WTC11 (cell line): ENCODE results near the gene THSD4. TPM values are rescaled to one million over a fixed set of nuclear protein-coding genes. Genes with fewer than 3 reads are reported as not detected.

ENCODE experiments used
- ATAC-seq: fragments of 200-7000 bp; cut with Tn5 transposase; 2 replicates; pipeline ENCODE4 v1.10.0; 2021; ENCODE audit warnings: mild to moderate bottlenecking, moderate library complexity
- CTCF ChIA-PET: fragments of 300-600 bp; sonication (Branson Sonifier 250); formaldehyde crosslinking; loops from one replicate; lab custom pipeline; 2021; ENCODE audit warnings: antibody characterized with exemption; lab: Charles Lee
- POLR2A ChIA-PET: fragments of 350-600 bp; sonication (Branson Sonifier 250); formaldehyde crosslinking; loops from one replicate; lab custom pipeline; 2021; ENCODE audit warnings: antibody characterized with exemption; lab: Charles Lee
- DNase-seq: peaks from one replicate; pipeline ENCODE4 v3.0.0; 2021; ENCODE audit warnings: low spot score
- H3K27ac Mint-ChIP-seq: 2 replicates; pipeline ENCODE4 v1.8.0; 2021; ENCODE audit warnings: mixed read lengths
- H3K27me3 Mint-ChIP-seq: 2 replicates; pipeline ENCODE4 v1.8.0; 2021; ENCODE audit warnings: low read depth, mild to moderate bottlenecking, moderate library complexity, mixed read lengths
- H3K36me3 Mint-ChIP-seq: 2 replicates; pipeline ENCODE4 v1.8.0; 2021; ENCODE audit warnings: mixed read lengths
- H3K4me1 Mint-ChIP-seq: 2 replicates; pipeline ENCODE4 v1.8.0; 2022; ENCODE audit warnings: mixed read lengths
- H3K4me3 Mint-ChIP-seq: 2 replicates; pipeline ENCODE4 v1.8.0; 2021; ENCODE audit warnings: mild to moderate bottlenecking, moderate library complexity, mixed read lengths
- H3K9me3 Mint-ChIP-seq: 2 replicates; pipeline ENCODE4 v1.8.0; 2021; ENCODE audit warnings: mixed read lengths
- ELF4 ChIP-seq: sonication (generic); formaldehyde crosslinking; IDR thresholded peaks from 2 replicates; pipeline ENCODE4 v1.8.1; 2022; ENCODE audit warnings: low read depth, mild to moderate bottlenecking, moderate library complexity, missing genetic modification reagents
- EMX1 ChIP-seq: fragments of 250-450 bp; sonication (Bioruptor Pico); IDR thresholded peaks from 2 replicates; pipeline ENCODE4 v1.8.0; 2021; ENCODE audit warnings: mild to moderate bottlenecking
- GABPB1 ChIP-seq: sonication (generic); formaldehyde crosslinking; IDR thresholded peaks from 2 replicates; pipeline ENCODE4 v1.8.1; 2023; ENCODE audit warnings: mild to moderate bottlenecking, missing genetic modification reagents
- IRF2 ChIP-seq: sonication (generic); formaldehyde crosslinking; IDR thresholded peaks from 2 replicates; pipeline ENCODE4 v1.8.0; 2022; ENCODE audit warnings: low read depth, missing genetic modification reagents, borderline replicate concordance
- NFE2L1 ChIP-seq: sonication (generic); formaldehyde crosslinking; IDR thresholded peaks from 2 replicates; pipeline ENCODE4 v1.8.1; 2023; ENCODE audit warnings: missing genetic modification reagents
- RORB ChIP-seq: fragments of 250-450 bp; sonication (Bioruptor Pico); IDR thresholded peaks from 2 replicates; pipeline ENCODE4 v1.9.0; 2021; ENCODE audit warnings: mild to moderate bottlenecking
- SMAD3 ChIP-seq: sonication (generic); formaldehyde crosslinking; IDR thresholded peaks from 2 replicates; pipeline ENCODE4 v1.8.0; 2022; ENCODE audit warnings: missing genetic modification reagents, mild to moderate bottlenecking, borderline replicate concordance
- SOX15 ChIP-seq: fragments of 250-450 bp; sonication (Bioruptor Pico); IDR thresholded peaks from 2 replicates; pipeline ENCODE4 v1.9.0; 2021; ENCODE audit warnings: mild to moderate bottlenecking
- SP1 ChIP-seq: sonication (generic); formaldehyde crosslinking; conservative IDR thresholded peaks from 2 replicates; pipeline ENCODE4 v1.8.1; 2022; ENCODE audit warnings: missing genetic modification reagents
- TEAD4 ChIP-seq: sonication (generic); formaldehyde crosslinking; IDR thresholded peaks from 2 replicates; pipeline ENCODE4 v1.8.0; 2022; ENCODE audit warnings: mild to moderate bottlenecking, missing genetic modification reagents
- TP53 ChIP-seq: sonication (generic); formaldehyde crosslinking; IDR thresholded peaks from 2 replicates; pipeline ENCODE4 v1.8.1; 2023; ENCODE audit warnings: mild to moderate bottlenecking, missing genetic modification reagents
- ZBTB21 ChIP-seq: sonication (generic); formaldehyde crosslinking; IDR thresholded peaks from 2 replicates; pipeline ENCODE4 v1.8.1; 2023; ENCODE audit warnings: mild to moderate bottlenecking, missing genetic modification reagents, borderline replicate concordance
- ZNF121 ChIP-seq: sonication (generic); formaldehyde crosslinking; IDR thresholded peaks from 2 replicates; pipeline ENCODE4 v1.8.0; 2023; ENCODE audit warnings: missing genetic modification reagents
- ZNF396 ChIP-seq: fragments of 250-450 bp; sonication (Bioruptor Pico); IDR thresholded peaks from 2 replicates; pipeline ENCODE4 v1.8.0; 2021; ENCODE audit warnings: mild to moderate bottlenecking, moderate library complexity, borderline replicate concordance
- total RNA-seq: library from RNA; stranded (reverse); gene quantifications from 3 replicates; pipeline ENCODE4 v1.2.3, GENCODE V29; 2021
- TF ChIP-seq, protein P1 (sequence below): sonication (generic); formaldehyde crosslinking; conservative IDR thresholded peaks from 2 replicates; pipeline ENCODE4 v1.8.1; 2023; ENCODE audit warnings: mild to moderate bottlenecking, low read depth, missing genetic modification reagents, moderate library complexity
- TF ChIP-seq, protein P2 (sequence below): fragments of 250-450 bp; sonication (Bioruptor Pico); IDR thresholded peaks from 2 replicates; pipeline ENCODE4 v1.9.0; 2021; ENCODE audit warnings: mild to moderate bottlenecking, borderline replicate concordance
- TF ChIP-seq, protein P3 (sequence below): fragments of 250-450 bp; sonication (Bioruptor Pico); conservative IDR thresholded peaks from 2 replicates; pipeline ENCODE4 v1.9.0; 2021; ENCODE audit warnings: mild to moderate bottlenecking
- TF ChIP-seq, protein P4 (sequence below): sonication (generic); formaldehyde crosslinking; IDR thresholded peaks from 2 replicates; pipeline ENCODE4 v1.8.1; 2023; ENCODE audit warnings: mild to moderate bottlenecking, missing genetic modification reagents

THSD4 gene
- total RNA-seq, 1 experiment from 2014 or later: 7.8 TPM

DNA sequence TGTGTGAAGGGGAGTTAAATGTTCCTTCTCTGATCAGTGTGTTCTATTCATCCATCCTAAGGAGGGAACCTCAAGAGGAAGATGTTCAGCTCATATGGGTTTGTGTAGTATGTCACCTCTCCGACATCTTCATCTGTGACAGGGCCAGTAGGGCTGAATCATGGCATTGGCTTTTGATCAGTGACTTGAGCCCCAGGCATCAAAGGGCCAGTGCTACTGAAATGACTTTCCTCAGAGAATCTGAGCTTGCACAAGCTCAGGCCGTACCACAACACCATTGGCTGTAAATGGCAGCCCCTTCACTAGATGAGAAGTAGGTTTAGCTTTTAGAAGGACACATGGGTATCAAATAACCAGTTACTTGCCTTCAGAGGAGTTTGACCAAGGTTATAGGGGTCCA, 511.9 kb downstream of the THSD4 start:
- TF ChIP-seq, protein P1, sequence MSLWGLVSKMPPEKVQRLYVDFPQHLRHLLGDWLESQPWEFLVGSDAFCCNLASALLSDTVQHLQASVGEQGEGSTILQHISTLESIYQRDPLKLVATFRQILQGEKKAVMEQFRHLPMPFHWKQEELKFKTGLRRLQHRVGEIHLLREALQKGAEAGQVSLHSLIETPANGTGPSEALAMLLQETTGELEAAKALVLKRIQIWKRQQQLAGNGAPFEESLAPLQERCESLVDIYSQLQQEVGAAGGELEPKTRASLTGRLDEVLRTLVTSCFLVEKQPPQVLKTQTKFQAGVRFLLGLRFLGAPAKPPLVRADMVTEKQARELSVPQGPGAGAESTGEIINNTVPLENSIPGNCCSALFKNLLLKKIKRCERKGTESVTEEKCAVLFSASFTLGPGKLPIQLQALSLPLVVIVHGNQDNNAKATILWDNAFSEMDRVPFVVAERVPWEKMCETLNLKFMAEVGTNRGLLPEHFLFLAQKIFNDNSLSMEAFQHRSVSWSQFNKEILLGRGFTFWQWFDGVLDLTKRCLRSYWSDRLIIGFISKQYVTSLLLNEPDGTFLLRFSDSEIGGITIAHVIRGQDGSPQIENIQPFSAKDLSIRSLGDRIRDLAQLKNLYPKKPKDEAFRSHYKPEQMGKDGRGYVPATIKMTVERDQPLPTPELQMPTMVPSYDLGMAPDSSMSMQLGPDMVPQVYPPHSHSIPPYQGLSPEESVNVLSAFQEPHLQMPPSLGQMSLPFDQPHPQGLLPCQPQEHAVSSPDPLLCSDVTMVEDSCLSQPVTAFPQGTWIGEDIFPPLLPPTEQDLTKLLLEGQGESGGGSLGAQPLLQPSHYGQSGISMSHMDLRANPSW: no peak
- TF ChIP-seq TEAD4 (CRISPR knock-in tag) (no peak), GABPB1 (CRISPR knock-in tag) (no peak), SMAD3 (CRISPR knock-in tag) (no peak), ZNF396 (CRISPR knock-in tag) (no peak), NFE2L1 (CRISPR knock-in tag) (no peak), EMX1 (CRISPR knock-in tag) (no peak), IRF2 (CRISPR knock-in tag) (no peak), ZNF121 (CRISPR knock-in tag) (no peak), SP1 (no peak), RORB (CRISPR knock-in tag) (no peak), ZBTB21 (CRISPR knock-in tag) (no peak), SOX15 (CRISPR knock-in tag) (no peak), TP53 (CRISPR knock-in tag) (no peak), ELF4 (no peak)
- TF ChIP-seq, protein P2, sequence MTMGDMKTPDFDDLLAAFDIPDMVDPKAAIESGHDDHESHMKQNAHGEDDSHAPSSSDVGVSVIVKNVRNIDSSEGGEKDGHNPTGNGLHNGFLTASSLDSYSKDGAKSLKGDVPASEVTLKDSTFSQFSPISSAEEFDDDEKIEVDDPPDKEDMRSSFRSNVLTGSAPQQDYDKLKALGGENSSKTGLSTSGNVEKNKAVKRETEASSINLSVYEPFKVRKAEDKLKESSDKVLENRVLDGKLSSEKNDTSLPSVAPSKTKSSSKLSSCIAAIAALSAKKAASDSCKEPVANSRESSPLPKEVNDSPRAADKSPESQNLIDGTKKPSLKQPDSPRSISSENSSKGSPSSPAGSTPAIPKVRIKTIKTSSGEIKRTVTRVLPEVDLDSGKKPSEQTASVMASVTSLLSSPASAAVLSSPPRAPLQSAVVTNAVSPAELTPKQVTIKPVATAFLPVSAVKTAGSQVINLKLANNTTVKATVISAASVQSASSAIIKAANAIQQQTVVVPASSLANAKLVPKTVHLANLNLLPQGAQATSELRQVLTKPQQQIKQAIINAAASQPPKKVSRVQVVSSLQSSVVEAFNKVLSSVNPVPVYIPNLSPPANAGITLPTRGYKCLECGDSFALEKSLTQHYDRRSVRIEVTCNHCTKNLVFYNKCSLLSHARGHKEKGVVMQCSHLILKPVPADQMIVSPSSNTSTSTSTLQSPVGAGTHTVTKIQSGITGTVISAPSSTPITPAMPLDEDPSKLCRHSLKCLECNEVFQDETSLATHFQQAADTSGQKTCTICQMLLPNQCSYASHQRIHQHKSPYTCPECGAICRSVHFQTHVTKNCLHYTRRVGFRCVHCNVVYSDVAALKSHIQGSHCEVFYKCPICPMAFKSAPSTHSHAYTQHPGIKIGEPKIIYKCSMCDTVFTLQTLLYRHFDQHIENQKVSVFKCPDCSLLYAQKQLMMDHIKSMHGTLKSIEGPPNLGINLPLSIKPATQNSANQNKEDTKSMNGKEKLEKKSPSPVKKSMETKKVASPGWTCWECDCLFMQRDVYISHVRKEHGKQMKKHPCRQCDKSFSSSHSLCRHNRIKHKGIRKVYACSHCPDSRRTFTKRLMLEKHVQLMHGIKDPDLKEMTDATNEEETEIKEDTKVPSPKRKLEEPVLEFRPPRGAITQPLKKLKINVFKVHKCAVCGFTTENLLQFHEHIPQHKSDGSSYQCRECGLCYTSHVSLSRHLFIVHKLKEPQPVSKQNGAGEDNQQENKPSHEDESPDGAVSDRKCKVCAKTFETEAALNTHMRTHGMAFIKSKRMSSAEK (CRISPR knock-in tag): no peak
- TF ChIP-seq, protein P3, sequence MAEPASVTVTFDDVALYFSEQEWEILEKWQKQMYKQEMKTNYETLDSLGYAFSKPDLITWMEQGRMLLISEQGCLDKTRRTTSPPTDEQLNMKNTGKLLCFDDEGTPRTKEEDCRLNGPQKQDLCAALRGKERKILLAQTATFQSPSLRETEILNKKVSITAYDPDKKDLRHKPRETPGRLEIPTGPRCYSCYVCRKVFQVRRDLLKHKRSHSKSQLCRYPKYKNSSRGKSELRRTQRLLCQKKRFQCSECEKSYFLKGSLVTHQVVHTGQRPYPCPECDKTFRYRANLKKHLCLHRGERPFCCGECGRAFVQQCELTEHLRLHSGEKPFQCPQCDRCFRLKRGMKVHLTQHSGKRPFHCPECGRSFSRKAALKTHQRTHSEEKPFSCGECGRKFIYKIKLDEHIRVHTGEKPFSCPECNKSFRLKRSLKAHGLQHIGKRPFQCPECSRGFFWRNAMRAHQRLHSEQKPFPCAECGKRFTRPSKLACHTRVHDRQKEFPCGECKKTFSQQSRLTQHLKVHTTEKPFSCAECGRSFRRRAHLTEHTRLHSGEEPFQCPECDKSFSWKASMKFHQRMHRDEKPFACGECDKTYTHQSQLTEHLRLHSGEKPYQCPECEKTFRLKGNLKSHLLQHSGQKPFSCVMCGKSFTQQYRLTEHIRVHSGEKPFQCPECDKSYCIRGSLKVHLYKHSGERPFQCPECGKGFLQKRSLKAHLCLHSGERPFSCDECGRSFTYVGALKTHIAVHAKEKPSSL (CRISPR knock-in tag): no peak
- TF ChIP-seq, protein P4, sequence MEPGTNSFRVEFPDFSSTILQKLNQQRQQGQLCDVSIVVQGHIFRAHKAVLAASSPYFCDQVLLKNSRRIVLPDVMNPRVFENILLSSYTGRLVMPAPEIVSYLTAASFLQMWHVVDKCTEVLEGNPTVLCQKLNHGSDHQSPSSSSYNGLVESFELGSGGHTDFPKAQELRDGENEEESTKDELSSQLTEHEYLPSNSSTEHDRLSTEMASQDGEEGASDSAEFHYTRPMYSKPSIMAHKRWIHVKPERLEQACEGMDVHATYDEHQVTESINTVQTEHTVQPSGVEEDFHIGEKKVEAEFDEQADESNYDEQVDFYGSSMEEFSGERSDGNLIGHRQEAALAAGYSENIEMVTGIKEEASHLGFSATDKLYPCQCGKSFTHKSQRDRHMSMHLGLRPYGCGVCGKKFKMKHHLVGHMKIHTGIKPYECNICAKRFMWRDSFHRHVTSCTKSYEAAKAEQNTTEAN (CRISPR knock-in tag): no peak
- Mint-ChIP-seq H3K27me3 (no peaks in the 10 kb centered on the region), H3K27ac (no peak overlapping the region), H3K4me3 (no peak overlapping the region), H3K9me3 (peaks cover 5% of the 10 kb centered on the region), H3K36me3 (no peaks in the 10 kb centered on the region), H3K4me1 (peaks cover 38% of the 10 kb centered on the region)
- ChIA-PET CTCF (no interaction called here), POLR2A (no interaction called here)
- DNase-seq (no peak), ATAC-seq (no peak)
